ENCODE results near the gene MALL.
"Not testable (repeated sequence)": the region's sequence is repeated elsewhere in the genome, so short reads cannot be mapped to it uniquely, and the experiment has no call there.

The MALL gene

DNA sequence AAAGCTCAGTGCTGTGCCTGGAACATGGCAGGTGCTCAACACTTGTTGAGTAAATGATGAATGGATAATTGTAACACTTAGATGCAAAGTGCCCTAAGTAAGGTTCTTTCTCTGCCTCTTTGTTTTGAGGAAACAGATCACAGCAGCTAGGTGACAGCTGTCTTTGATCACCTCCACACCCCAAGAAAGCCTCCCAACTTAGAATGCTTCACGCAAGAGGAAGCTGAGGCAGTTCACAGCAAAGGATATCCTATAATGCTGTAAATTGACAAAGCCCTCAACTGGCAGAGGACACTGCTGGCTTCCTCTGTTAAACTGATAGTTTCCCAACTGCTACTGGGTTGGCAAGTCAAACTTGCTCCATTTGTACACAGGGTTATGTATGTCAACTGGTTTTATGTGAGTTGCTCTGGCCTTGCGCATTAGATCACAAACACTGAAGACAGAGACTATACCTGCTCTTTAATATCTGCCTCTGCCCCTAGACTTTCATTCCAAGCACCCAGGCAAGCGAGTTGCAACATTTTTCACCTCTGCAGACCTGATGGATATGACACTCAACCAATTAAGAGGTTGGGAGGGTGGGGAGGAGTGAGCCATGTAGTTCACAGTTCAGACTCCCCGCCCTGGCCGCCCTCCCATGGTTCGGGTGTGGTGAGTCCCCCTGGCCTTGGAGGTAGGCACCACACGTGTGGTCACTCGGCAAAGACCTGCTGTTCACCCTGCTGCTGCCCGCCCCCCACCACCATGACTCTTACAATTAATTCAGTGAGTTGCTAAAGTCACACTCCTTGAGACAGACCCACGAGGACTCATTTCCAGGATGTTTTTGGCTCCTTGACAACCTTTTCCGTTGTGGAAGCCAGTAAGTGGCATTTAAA lies 4.8 kb upstream of the MALL start:
- peak; percentile 32 for DNase-seq (ENCODE audit: low read depth, low spot score)

DNA sequence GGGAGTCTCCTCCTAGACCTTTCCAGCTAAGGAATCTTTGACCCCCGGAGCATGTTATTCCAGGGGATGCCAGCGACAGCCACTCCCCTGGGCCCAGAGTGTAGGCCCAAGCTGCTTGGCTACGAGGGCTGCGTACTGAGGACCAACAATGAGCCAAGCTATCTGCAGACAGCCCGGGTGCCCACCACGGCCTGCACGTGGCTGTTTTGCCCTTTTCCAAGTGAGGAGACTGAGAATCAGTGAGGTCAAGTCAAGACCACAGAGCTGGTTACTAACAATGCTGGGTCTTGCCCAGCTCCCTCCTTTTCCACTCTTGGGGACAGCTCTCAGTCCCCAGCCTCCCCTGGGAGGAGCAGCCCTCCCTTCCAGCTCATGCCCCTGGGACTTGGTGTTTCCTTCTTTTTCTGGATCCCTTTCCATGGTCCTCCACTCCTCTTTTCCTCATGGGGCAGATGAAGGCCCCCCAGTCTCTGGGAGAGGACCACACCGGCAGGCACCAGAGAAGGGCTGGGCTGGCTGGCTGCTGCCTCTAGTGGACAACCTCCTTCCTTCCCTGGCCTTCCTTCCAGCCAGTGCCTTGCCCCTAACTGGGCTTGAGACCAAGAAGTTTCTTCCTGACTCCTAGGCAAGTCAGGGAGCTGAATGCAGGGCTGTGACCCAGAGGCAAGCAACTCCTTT lies 550 bp upstream of the MALL start:
- peak; percentile 71 for DNase-seq (ENCODE audit: low read depth, low spot score)

GRCh38 chr2:110114831-110115255 lies 779 bp downstream of the MALL start:
- DNase-seq (ENCODE audit: low read depth, low spot score) = no peak

- peak; percentile 26 for DNase-seq (ENCODE audit: low read depth, low spot score)
Observed at GRCh38 chr2:110113961-110114591, 1.5 kb downstream of the MALL start.

- not testable (repeated sequence) for DNase-seq (ENCODE audit: low read depth, low spot score)
Observed at GRCh38 chr2:110108291-110108690, 7.3 kb downstream of the MALL start.

- DNase-seq (ENCODE audit: low read depth, low spot score) = no peak
Observed at GRCh38 chr2:110107092-110108079, 8.2 kb downstream of the MALL start.

DNA sequence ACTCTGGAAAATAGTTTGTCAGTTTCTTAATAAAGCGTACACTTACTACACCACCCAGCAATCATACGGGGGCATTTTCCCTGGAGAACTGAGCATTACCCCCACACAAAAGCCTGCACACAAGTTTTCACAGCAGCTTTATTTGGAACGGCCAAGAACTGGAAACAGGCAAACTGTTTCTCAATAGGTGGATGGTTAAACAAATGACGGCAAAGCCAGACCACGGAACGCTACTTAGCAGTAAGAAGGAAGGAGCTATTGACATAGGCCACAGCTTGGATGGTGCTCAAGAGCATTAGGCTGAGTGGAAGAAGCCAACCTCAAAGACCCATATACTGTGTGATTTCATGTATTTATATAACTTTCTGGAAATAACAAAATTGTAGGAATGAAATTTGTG lies 9.0 kb downstream of the MALL start:
- peak; percentile 88 for DNase-seq (ENCODE audit: low read depth, low spot score)

GRCh38 chr2:110105608-110106467 lies 9.8 kb downstream of the MALL start:
- DNase-seq (ENCODE audit: low read depth, low spot score) = peak; percentile 70

DNA sequence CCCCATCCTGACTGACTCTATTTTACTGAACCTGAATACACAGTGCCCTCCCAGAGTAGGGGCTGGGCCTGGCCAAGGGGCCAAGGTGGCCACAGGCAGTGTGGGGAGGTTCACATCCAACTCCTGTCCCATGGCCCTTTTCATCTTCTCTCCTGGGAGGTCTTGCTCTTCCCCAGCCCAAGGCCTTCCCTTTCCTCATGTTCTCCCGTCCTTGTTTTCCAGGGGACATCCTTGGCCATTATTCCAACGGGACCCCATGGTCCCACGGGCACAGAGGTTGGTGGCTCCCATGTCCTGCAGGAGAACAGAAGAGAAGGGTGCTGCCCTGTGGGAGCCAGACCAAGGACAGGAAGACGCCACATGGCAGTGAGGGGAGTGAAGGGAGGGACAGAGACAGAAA lies 10.4 kb downstream of the MALL start:
- DNase-seq (ENCODE audit: low read depth, low spot score) = no peak

DNA sequence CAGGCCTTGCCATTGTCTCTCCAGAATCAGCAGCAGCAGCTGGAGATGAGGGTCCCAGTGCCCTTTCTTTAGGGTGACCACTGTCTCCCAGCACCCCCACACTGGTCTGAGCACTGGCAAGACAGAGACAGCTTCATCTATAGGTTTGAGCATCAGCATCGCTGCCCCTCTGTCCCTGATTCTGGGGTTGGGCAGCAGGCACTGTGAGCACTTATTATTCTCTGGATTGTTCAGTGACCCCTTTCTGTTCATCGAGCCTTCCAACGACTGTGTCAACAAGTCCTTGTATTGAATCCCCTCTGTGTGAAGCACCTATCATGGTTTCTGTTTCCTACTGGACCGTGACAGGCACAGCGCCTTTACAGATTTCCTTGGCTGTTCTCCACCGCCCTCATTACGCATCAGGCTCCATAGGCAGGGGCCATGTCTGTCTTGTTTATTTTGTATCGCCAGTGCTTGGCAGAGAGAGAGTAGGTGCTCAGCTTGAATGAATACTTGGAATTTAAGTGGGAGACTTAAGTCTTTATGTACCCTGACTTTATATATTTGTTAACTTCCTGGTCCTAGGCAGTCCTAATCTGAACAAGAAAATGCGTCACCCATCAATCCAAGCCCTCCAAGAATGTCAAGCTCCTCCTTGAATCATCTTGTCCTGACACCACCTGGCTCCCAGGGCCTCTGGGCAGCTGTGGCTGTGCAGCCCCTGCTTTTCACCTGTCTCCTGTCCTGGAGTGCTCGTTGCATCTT lies 11.4 kb downstream of the MALL start:
- DNase-seq (ENCODE audit: low read depth, low spot score) = peak; percentile 68

DNA sequence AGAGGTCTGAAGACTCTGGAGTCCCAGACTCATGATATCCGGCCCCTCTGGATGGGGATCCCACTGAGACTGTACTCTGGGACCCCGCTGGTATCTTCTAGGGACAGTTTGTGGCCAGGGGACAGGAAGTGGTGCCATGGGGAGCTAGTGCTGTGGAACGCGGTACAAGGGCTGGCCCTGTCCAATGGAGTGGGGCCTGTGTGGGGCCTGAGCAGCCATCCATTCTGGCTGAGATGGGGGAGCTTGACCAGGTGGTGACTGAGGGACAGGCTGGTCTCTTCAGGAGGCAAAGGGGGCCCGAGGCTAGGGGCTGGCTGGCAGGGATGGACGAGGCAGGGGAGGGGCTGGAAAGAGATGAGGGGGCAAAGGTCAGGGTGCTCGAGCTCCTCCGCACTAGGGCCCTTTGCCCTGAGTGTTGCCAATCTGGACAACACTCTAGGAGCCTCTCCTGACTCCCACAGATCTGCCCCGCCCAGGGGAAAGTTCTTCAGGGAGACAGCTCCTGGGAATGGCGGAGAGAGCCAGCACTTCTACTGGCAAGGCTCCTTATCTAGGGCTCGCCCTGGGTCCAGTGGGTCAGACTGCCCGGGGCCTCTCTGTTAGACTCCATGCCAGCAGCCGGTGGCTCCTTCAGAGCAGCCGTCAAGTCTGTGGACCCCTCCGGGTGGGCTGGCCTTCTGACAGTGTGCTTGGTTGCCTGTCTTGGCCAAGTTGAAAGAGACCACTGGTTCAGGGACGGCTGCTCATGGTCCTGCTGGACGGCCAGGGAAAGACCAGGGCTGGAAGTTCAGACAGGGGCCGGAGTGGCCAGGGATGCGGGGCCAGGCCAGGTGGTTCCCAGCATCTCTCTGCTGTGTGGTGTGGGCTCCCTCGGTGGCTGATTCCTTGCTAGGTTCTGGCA lies 12.3 kb downstream of the MALL start:
- no peak for DNase-seq (ENCODE audit: low read depth, low spot score)

DNA sequence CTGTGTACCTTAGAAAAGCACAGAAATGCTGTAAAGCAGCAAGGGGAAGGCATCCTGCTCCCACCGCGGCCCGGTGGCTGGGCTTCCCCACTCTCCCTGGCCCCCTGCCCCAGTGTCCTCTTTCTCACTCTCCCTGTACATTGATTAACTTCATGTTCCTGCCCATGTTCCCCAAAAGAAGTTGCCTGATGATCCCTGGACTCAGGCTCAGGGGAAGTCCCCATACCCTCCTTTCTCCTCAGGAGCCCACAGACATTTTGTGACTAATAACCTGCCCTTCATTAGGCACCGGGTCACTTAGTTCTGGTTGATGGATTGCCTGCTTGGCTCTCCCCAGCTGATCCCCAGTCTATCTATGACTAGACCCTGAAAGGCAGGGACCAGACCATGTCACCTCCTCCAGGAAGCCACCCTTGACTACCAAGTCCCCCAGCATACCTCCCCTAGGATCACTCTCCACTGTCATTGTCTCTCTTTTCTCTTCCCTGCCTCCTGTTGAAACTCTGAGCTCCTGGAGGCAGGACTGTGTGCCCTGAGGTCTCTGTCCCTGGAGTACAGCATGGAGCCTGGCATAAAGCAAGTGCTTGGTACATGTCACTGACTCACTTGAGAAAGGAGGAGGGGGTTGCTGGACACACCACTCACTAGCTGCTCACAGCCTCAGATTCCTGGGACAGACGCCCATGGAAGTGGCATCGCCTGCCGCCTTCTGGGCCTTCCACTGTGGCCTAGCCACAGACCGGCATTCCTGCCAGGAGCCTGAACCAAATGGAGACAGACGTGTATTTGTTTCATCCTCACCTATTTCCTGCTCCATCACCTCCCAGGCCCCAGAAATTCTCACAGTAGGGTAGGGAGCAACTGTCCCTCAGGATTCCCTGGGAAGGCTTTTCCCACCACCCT lies 13.5 kb downstream of the MALL start:
- peak; percentile 74 for DNase-seq (ENCODE audit: low read depth, low spot score)

DNA sequence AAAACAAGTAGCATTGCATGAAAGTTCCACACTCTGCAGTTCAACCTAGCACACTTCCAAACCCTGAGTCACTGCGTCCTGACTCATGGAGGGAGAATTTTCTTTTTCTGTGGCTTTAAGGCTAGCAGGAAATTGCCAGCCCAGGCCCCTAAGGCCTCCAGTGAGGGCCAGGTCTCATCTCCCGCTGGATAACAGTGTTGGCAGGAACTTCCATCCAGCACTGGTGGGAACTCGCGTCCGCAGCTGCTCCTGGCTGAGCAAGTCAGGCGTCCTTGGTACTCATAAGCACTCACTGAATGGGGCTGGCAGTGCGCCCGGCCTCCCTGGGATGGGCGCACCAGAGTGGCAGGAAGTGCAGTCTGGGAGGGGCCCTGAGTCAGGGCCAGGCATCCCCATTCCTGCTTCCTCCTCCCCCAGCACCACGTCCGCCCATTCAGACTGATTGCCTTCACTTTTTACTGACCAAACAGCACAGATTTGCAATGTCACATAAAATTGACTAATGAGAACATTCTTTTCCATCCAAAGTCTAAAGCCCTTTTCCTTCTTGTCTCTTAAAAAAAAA lies 14.3 kb downstream of the MALL start:
- DNase-seq (ENCODE audit: low read depth, low spot score) = peak; percentile 100

DNA sequence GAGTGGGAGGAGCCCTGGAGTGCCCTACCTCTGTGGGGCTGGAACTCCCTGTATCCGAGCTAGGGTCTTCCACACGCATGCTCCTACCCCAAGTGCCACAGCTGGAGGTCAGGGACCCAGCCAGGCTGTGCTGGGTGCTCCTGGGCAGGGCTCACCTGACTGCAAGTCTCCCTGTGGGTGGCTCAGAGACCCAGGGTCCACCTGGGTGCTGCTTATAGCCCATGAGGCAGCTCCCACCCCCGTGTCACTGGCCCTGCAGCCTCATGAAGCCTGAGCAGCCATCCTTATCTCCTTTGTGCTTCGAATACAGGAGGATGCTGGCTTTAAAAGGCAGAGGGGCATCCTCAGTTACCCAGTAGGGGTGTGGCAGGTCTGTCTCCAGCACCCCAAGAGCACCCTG lies 14.7 kb downstream of the MALL start:
- not testable (repeated sequence) for DNase-seq (ENCODE audit: low read depth, low spot score)

GRCh38 chr2:110100480-110100879 lies 15.1 kb downstream of the MALL start:
- no peak for DNase-seq (ENCODE audit: low read depth, low spot score)

DNA sequence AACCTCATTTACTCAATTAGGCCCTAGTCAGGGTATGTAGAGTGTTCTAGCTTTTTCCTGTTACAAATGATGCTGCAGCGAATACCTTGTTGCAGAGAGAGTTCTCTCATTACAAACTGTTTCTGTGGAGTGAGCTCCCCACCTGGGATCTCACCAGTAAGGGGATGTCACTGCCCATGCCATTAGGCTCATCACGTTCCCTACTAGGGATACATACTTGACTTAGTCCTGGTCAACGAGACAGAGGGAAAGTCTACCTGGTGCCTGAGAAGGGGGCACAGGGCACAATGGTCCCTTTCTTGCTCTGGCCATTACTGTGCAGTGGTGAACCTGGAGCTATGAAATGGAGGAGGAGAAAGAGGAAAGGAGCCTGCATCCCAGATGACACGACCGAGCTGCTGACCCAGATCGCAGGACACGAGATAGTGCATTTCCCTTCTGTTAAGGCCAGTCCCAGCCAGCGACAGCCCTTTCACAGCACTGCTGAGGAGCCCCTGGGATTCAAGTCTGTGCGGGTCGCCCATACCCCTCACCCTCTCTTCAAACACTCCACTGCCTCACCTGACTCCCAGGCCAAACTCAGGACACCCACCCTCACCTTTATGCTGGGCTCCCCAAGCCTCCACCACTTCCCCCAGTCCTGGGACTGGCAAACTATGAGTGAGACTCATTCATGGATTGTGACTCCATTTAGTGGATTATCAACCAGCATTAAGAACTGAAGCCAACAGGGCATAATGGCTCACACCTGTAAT lies 16.0 kb downstream of the MALL start:
- DNase-seq (ENCODE audit: low read depth, low spot score) = no peak
